ENCODE measurements around the gene GARS1. TPM values are rescaled to one million over a fixed set of nuclear protein-coding genes. Genes with fewer than 3 reads are reported as not detected.

The GARS1 gene
- total RNA-seq, 2 experiments from 2014 or later = 178 to 375 TPM

- Histone ChIP-seq H3K9me3 (ENCODE audit: low read length) (no peaks in the 10 kb centered on the region), H3K4me1 (ENCODE audit: insufficient read depth, low read length, poor library complexity, severe bottlenecking) (no peaks in the 10 kb centered on the region), H3K36me3 (ENCODE audit: insufficient read depth, low read length) (no peaks in the 10 kb centered on the region), H3K79me2 (ENCODE audit: insufficient read depth, low read depth, low read length) (no peaks in the 10 kb centered on the region), H3K4me3 (ENCODE audit: low read depth, low read length, poor library complexity, severe bottlenecking) (no peak overlapping the region), H4K20me1 (ENCODE audit: insufficient read depth, low read length) (no peaks in the 10 kb centered on the region), H3K9me2 (ENCODE audit: insufficient read depth, low read length) (no peaks in the 10 kb centered on the region), H3K27ac (ENCODE audit: low read depth, low read length, poor library complexity, severe bottlenecking) (no peak overlapping the region), H3K4me2 (ENCODE audit: low read length) (no peak overlapping the region), H2AFZ (ENCODE audit: low read length) (no peak overlapping the region)
- no peak for DNase-seq (ENCODE audit: low spot score)
- intact Hi-C loops (cut with micrococcal nuclease; ENCODE audit: unreplicated experiment) = loop anchor here (1.0 kb wide), 1 partner anchor 21 kb away; no protein-coding TSS in a partner anchor
- TF ChIP-seq EZH2phosphoT487 (IDR thresholded peaks at IDR 0.05; ENCODE audit: borderline replicate concordance, low read depth, low read length) (no peak), CTCF (conservative IDR thresholded peaks at IDR 0.05; ENCODE audit: low read length) (no peak)
- POLR2A ChIA-PET = no interaction called here
- CTCF ChIA-PET (ENCODE audit: unreplicated experiment) = interaction anchor here (1.1 kb wide), 1 partner anchor 9 kb away, joined by 4 read pairs; no protein-coding TSS in a partner anchor
- BruUV-seq (replicated peaks) = no TSS peak
Observed at GRCh38 chr7:30652698-30653641, 58.3 kb downstream of the GARS1 start.

- BruUV-seq (replicated peaks) = no TSS peak
- no peak overlapping the region for H3K4me2 ChIP-seq (ENCODE audit: low read length)
- H3K4me1 ChIP-seq (ENCODE audit: insufficient read depth, low read length, poor library complexity, severe bottlenecking) = no peaks in the 10 kb centered on the region
- ChIA-PET POLR2A (no interaction called here), CTCF (ENCODE audit: unreplicated experiment) (interaction anchor here (1.1 kb wide), 1 partner anchor 10 kb away, joined by 4 read pairs; no protein-coding TSS in a partner anchor)
- DNase-seq (ENCODE audit: low spot score) = no peak
- H3K9me3 ChIP-seq (ENCODE audit: low read length) = no peaks in the 10 kb centered on the region
- intact Hi-C loops (cut with micrococcal nuclease; ENCODE audit: unreplicated experiment) = no loop called here
- H4K20me1 ChIP-seq (ENCODE audit: insufficient read depth, low read length) = no peaks in the 10 kb centered on the region
- H3K36me3 ChIP-seq (ENCODE audit: insufficient read depth, low read length) = no peaks in the 10 kb centered on the region
- no peak overlapping the region for H3K27ac ChIP-seq (ENCODE audit: low read depth, low read length, poor library complexity, severe bottlenecking)
- TF ChIP-seq EZH2phosphoT487 (IDR thresholded peaks at IDR 0.05; ENCODE audit: borderline replicate concordance, low read depth, low read length) (no peak), CTCF (conservative IDR thresholded peaks at IDR 0.05; ENCODE audit: low read length) (no peak)
- no peaks in the 10 kb centered on the region for H3K79me2 ChIP-seq (ENCODE audit: insufficient read depth, low read depth, low read length)
- no peaks in the 10 kb centered on the region for H3K9me2 ChIP-seq (ENCODE audit: insufficient read depth, low read length)
- no peak overlapping the region for H2AFZ ChIP-seq (ENCODE audit: low read length)
- H3K4me3 ChIP-seq (ENCODE audit: low read depth, low read length, poor library complexity, severe bottlenecking) = no peak overlapping the region
Observed at GRCh38 chr7:30654296-30655090, 59.8 kb downstream of the GARS1 start.
